ENCODE measurements around the gene RAB3C.

GRCh38 chr5:58771796-58772195, 188.9 kb downstream of the RAB3C start:
- TF ChIP-seq ZNF263 (CRISPR knock-in tag; IDR thresholded peaks at IDR 0.05; ENCODE audit: low read depth) (no peak), ATF3 (CRISPR knock-in tag; conservative IDR thresholded peaks at IDR 0.05) (no peak), CTCF (IDR thresholded peaks at IDR 0.05) (no peak), JAZF1 (CRISPR knock-in tag; IDR thresholded peaks at IDR 0.05) (no peak), ESRRA (CRISPR knock-in tag; IDR thresholded peaks at IDR 0.05; ENCODE audit: borderline replicate concordance) (no peak)
